Suppressor macrophage treated with lipopolysaccharide for 4 hours (primary cell): Measurements from ENCODE around the gene PRX.
A peak's percentile ranks its signal among the peaks of the same experiment; 100 is the strongest.
"Not testable (repeated sequence)": the region's sequence is repeated elsewhere in the genome, so short reads cannot be mapped to it uniquely, and the experiment has no call there.

ENCODE experiments used
- DNase-seq: peaks from one replicate; pipeline ENCODE4 v3.0.0-alpha.2; 2020

Gene PRX

GRCh38 chr19:40389404-40390083, 23.6 kb downstream of the PRX start:
- DNase-seq: no peak

GRCh38 chr19:40388481-40388880, 24.7 kb downstream of the PRX start:
- DNase-seq: no peak

GRCh38 chr19:40387155-40387554, 26.0 kb downstream of the PRX start:
- no peak for DNase-seq

GRCh38 chr19:40383668-40384248, 29.4 kb downstream of the PRX start:
- no peak for DNase-seq

- DNase-seq: no peak
Measured at GRCh38 chr19:40381321-40381720, 31.9 kb downstream of the PRX start.

GRCh38 chr19:40380199-40381037, 32.8 kb downstream of the PRX start:
- DNase-seq: no peak

- DNase-seq: no peak
Measured at GRCh38 chr19:40379446-40380198, 33.6 kb downstream of the PRX start.

GRCh38 chr19:40378509-40378908, 34.7 kb downstream of the PRX start:
- no peak for DNase-seq

GRCh38 chr19:40377876-40378385, 35.2 kb downstream of the PRX start:
- no peak for DNase-seq

- DNase-seq: no peak
Measured at GRCh38 chr19:40376286-40376862, 36.8 kb downstream of the PRX start.

- DNase-seq: no peak
Measured at GRCh38 chr19:40374084-40374483, 39.1 kb downstream of the PRX start.

- no peak for DNase-seq
Measured at GRCh38 chr19:40371802-40372122, 41.4 kb downstream of the PRX start.

GRCh38 chr19:40370997-40371801, 42.0 kb downstream of the PRX start:
- DNase-seq: no peak

- DNase-seq: not testable (repeated sequence)
Measured at GRCh38 chr19:40370253-40370652, 42.9 kb downstream of the PRX start.

GRCh38 chr19:40369797-40370196, 43.4 kb downstream of the PRX start:
- DNase-seq: no peak

- DNase-seq: no peak
Measured at GRCh38 chr19:40367577-40368434, 45.4 kb downstream of the PRX start.

GRCh38 chr19:40366697-40367561, 46.2 kb downstream of the PRX start:
- no peak for DNase-seq

- peak; percentile 87 for DNase-seq
Measured at GRCh38 chr19:40365613-40366401, 47.4 kb downstream of the PRX start.

- DNase-seq: no peak
Measured at GRCh38 chr19:40365010-40365409, 48.2 kb downstream of the PRX start.
